Trophoblast cell (in vitro differentiated cells and primary cell): ENCODE data around the gene MRPS9.

Experiments used
- DNase-seq, 2 donors: peaks; one replicate each; pipeline ENCODE4 v3.0.0-alpha.2; 2016
- H2AFZ ChIP-seq: 2 replicates; pipeline ENCODE4 v1.6.1; 2013; ENCODE audit warnings: low read length, moderate library complexity, mild to moderate bottlenecking; ENCODE audit not compliant: insufficient read depth, poor library complexity
- H2AK5ac ChIP-seq: 2 replicates; pipeline ENCODE4 v1.6.1; 2013; ENCODE audit warnings: mild to moderate bottlenecking, low read length
- H2BK120ac ChIP-seq: 2 replicates; pipeline ENCODE4 v1.6.1; 2013; ENCODE audit warnings: low read length, mild to moderate bottlenecking, moderate library complexity; ENCODE audit not compliant: insufficient read depth, poor library complexity
- H2BK12ac ChIP-seq: 2 replicates; pipeline ENCODE4 v1.6.1; 2013; ENCODE audit warnings: mild to moderate bottlenecking, low read length, moderate library complexity
- H2BK5ac ChIP-seq: 2 replicates; pipeline ENCODE4 v1.6.1; 2013; ENCODE audit warnings: low read length, low read depth, moderate library complexity, mild to moderate bottlenecking; ENCODE audit not compliant: poor library complexity
- H3K14ac ChIP-seq: 2 replicates; pipeline ENCODE4 v1.6.1; 2013; ENCODE audit warnings: mild to moderate bottlenecking, low read length
- H3K18ac ChIP-seq: 2 replicates; pipeline ENCODE4 v1.6.1; 2013; ENCODE audit warnings: mild to moderate bottlenecking, low read length
- H3K23ac ChIP-seq: 2 replicates; pipeline ENCODE4 v1.6.1; 2013; ENCODE audit warnings: low read length
- H3K27ac ChIP-seq: 2 replicates; pipeline ENCODE4 v1.5.1; 2013; ENCODE audit warnings: low read depth, mild to moderate bottlenecking, inconsistent platforms, low read length, moderate library complexity
- H3K27me3 ChIP-seq: 2 replicates; pipeline ENCODE4 v1.6.1; 2013; ENCODE audit warnings: inconsistent platforms, mild to moderate bottlenecking, low read length, moderate library complexity; ENCODE audit not compliant: insufficient read depth
- H3K36me3 ChIP-seq, 2 experiments: 1 replicate in 1 of 2; 2 replicates in 1 of 2; pipeline ENCODE4 v1.6.1; 2013; ENCODE audit warnings: low read length in 2 of 2, mild to moderate bottlenecking in 2 of 2, moderate library complexity in 1 of 2; ENCODE audit not compliant: insufficient read depth in 2 of 2, control insufficient read depth in 1 of 2
- H3K4ac ChIP-seq: 2 replicates; pipeline ENCODE4 v1.6.1; 2013; ENCODE audit warnings: low read depth, mild to moderate bottlenecking, low read length, moderate library complexity
- H3K4me1 ChIP-seq, 2 experiments: 1 replicate in 1 of 2; 2 replicates in 1 of 2; pipeline ENCODE4 v1.6.1; 2013; ENCODE audit warnings: low read length in 2 of 2, mild to moderate bottlenecking in 2 of 2, moderate library complexity in 1 of 2; ENCODE audit not compliant: insufficient read depth in 2 of 2, control insufficient read depth in 1 of 2
- H3K4me2 ChIP-seq: 2 replicates; pipeline ENCODE4 v1.6.1; 2013; ENCODE audit warnings: inconsistent platforms, mild to moderate bottlenecking, low read length, moderate library complexity
- H3K4me3 ChIP-seq: 2 replicates; pipeline ENCODE4 v1.5.1; 2013; ENCODE audit warnings: mild to moderate bottlenecking, low read depth, low read length, inconsistent platforms
- H3K79me1 ChIP-seq: one replicate; pipeline ENCODE4 v1.6.1; 2013; ENCODE audit warnings: low read length
- H3K79me2 ChIP-seq: 2 replicates; pipeline ENCODE4 v1.6.1; 2013; ENCODE audit warnings: low read length, mild to moderate bottlenecking; ENCODE audit not compliant: control insufficient read depth, insufficient read depth, poor library complexity
- H3K9ac ChIP-seq: 2 replicates; pipeline ENCODE4 v1.6.1; 2013; ENCODE audit warnings: mild to moderate bottlenecking, low read length
- H3K9me3 ChIP-seq: 2 replicates; pipeline ENCODE4 v1.6.1; 2013; ENCODE audit warnings: low read depth, mild to moderate bottlenecking, control low read depth, inconsistent platforms, low read length; ENCODE audit not compliant: insufficient read depth
- H4K12ac ChIP-seq: 2 replicates; pipeline ENCODE4 v1.6.1; 2013; ENCODE audit warnings: low read depth, mild to moderate bottlenecking, low read length, moderate library complexity
- H4K8ac ChIP-seq: 2 replicates; pipeline ENCODE4 v1.6.1; 2013; ENCODE audit warnings: low read depth, mild to moderate bottlenecking, low read length, moderate library complexity
- H4K91ac ChIP-seq: one replicate; pipeline ENCODE4 v1.6.1; 2013; ENCODE audit warnings: low read depth, mild to moderate bottlenecking, low read length, moderate library complexity
- WGBS: extraction: QIAGEN DNeasy Blood & Tissue Kit; methylation state at CpG from one replicate; pipeline ENCODE4 v1.1.7; 2013; ENCODE audit warnings: missing lambda C conversion rate; ENCODE audit not compliant: insufficient read length, insufficient coverage; ENCODE audit errors: extremely low coverage; 5-methylcytosine and 5-hydroxymethylcytosine counted together

Gene MRPS9

GRCh38 chr2:105129722-105130232 is 91.9 kb downstream of the MRPS9 start:
- Histone ChIP-seq H4K91ac (no peak overlapping the region), H3K4me1 (no peaks in the 10 kb centered on the region), H3K79me2 (no peaks in the 10 kb centered on the region), H3K9ac (no peak overlapping the region), H2AFZ (no peak overlapping the region), H3K36me3 (no peaks in the 10 kb centered on the region), H2BK12ac (no peak overlapping the region), H3K4ac (no peak overlapping the region), H3K27ac (no peak overlapping the region), H2BK120ac (no peak overlapping the region), H4K8ac (no peak overlapping the region), H3K9me3 (peaks cover 3% of the 10 kb centered on the region), H3K4me2 (no peak overlapping the region), H3K14ac (no peak overlapping the region), H3K4me3 (no peak overlapping the region), H2BK5ac (no peak overlapping the region), H3K79me1 (no peaks in the 10 kb centered on the region), H3K23ac (no peak overlapping the region), H4K12ac (no peak overlapping the region), H2AK5ac (no peak overlapping the region), H3K27me3 (no peaks in the 10 kb centered on the region), H3K18ac (no peak overlapping the region)
- DNase-seq, result peak; percentile 12 to 71
- WGBS, result no CpG with 5 or more reads among the region's 5 CpGs

- Histone ChIP-seq H3K4me1 (no peaks in the 10 kb centered on the region), H3K79me2 (no peaks in the 10 kb centered on the region), H2BK5ac (no peak overlapping the region), H3K4ac (no peak overlapping the region), H2BK12ac (no peak overlapping the region), H3K18ac (no peak overlapping the region), H3K27ac (no peak overlapping the region), H4K8ac (no peak overlapping the region), H4K91ac (no peak overlapping the region), H3K36me3 (no peaks in the 10 kb centered on the region), H2AFZ (no peak overlapping the region), H3K4me2 (no peak overlapping the region), H3K4me3 (no peak overlapping the region), H3K9ac (no peak overlapping the region), H3K27me3 (no peaks in the 10 kb centered on the region), H3K9me3 (peaks cover 3% of the 10 kb centered on the region), H4K12ac (no peak overlapping the region), H2AK5ac (no peak overlapping the region), H3K79me1 (no peaks in the 10 kb centered on the region), H3K23ac (no peak overlapping the region), H3K14ac (no peak overlapping the region), H2BK120ac (no peak overlapping the region)
- DNase-seq, result peak in 1 of 2 donors; percentile 71
Measured at GRCh38 chr2:105130546-105130945, 92.7 kb downstream of the MRPS9 start.

- Histone ChIP-seq H3K79me1 (no peaks in the 10 kb centered on the region), H3K27ac (no peak overlapping the region), H4K8ac (no peak overlapping the region), H3K27me3 (no peaks in the 10 kb centered on the region), H3K4me1 (no peaks in the 10 kb centered on the region), H3K4me3 (no peak overlapping the region), H3K36me3 (no peaks in the 10 kb centered on the region), H2BK12ac (no peak overlapping the region), H3K4ac (no peak overlapping the region), H2BK120ac (no peak overlapping the region), H2AFZ (no peak overlapping the region), H3K79me2 (no peaks in the 10 kb centered on the region), H3K9ac (no peak overlapping the region), H3K23ac (no peak overlapping the region), H4K91ac (no peak overlapping the region), H3K4me2 (no peak overlapping the region), H3K14ac (no peak overlapping the region), H4K12ac (no peak overlapping the region), H3K18ac (no peak overlapping the region), H2AK5ac (no peak overlapping the region), H2BK5ac (no peak overlapping the region), H3K9me3 (no peaks in the 10 kb centered on the region)
- no peak for DNase-seq
- no CpG with 5 or more reads among the region's 3 CpGs for WGBS
Measured at GRCh38 chr2:105134081-105134480, 96.2 kb downstream of the MRPS9 start.

GRCh38 chr2:105135436-105135835 is 97.6 kb downstream of the MRPS9 start:
- Histone ChIP-seq H2AFZ (no peak overlapping the region), H3K4me2 (no peak overlapping the region), H3K9me3 (no peaks in the 10 kb centered on the region), H2BK120ac (no peak overlapping the region), H4K8ac (no peak overlapping the region), H3K18ac (no peak overlapping the region), H3K23ac (no peak overlapping the region), H3K4me1 (no peaks in the 10 kb centered on the region), H3K79me1 (no peaks in the 10 kb centered on the region), H2AK5ac (no peak overlapping the region), H2BK5ac (no peak overlapping the region), H3K4ac (no peak overlapping the region), H3K27ac (no peak overlapping the region), H3K36me3 (no peaks in the 10 kb centered on the region), H3K79me2 (no peaks in the 10 kb centered on the region), H4K12ac (no peak overlapping the region), H3K27me3 (no peaks in the 10 kb centered on the region), H2BK12ac (no peak overlapping the region), H4K91ac (no peak overlapping the region), H3K9ac (no peak overlapping the region), H3K14ac (no peak overlapping the region), H3K4me3 (no peak overlapping the region)
- DNase-seq, result no peak
- WGBS, result no CpG with 5 or more reads among the region's 6 CpGs
